GM19099 (cell line): Measurements from ENCODE around the gene BRAT1.

Experiments
- POLR2A ChIP-seq: IDR thresholded peaks from 3 replicates; pipeline ENCODE4 v1.6.1; 2011; ENCODE audit warnings: low read depth; ENCODE audit not compliant: insufficient read length; ENCODE audit errors: extremely low read depth

Gene BRAT1

GRCh38 chr7:2488272-2488645, 67.1 kb downstream of the BRAT1 start:
- no peak for TF ChIP-seq POLR2A
